Measurements from ENCODE around the gene INSL3.

DNA sequence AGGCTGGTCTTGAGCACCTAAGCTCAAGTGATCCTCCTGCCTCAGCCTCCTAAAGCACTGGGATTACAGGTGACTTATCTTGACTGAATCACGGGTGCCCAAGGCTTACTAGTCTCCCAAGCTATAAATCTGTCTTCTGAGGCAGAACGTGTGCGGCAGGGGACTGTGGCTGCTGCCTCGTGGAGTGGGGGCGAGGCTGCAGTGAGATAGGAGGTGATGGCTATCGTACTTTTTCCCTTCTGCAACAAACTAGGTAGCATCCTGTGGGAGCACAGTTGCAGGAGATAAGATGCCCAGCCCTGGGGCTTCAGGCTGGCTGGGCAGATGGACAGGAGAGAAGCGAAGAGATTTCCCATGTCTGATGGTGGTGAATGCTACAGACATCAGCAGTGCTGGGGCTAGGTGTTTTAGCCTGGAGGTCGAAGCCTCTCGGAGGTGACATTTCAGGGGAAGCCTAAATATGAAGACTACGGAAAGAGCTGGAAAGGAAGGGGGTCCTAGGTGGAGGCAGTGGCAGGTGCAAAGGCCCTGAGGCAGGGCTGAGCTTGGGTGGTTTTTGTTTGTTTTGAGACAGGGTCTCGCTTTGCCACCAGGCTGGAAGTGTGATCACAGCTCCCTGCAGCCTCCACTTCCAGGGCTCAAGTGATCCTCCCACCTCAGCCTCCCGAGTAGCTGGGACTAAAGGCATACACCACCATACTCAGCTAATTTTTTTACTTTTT is 19.0 kb downstream of the INSL3 start:
- TF ChIP-seq, protein P1, sequence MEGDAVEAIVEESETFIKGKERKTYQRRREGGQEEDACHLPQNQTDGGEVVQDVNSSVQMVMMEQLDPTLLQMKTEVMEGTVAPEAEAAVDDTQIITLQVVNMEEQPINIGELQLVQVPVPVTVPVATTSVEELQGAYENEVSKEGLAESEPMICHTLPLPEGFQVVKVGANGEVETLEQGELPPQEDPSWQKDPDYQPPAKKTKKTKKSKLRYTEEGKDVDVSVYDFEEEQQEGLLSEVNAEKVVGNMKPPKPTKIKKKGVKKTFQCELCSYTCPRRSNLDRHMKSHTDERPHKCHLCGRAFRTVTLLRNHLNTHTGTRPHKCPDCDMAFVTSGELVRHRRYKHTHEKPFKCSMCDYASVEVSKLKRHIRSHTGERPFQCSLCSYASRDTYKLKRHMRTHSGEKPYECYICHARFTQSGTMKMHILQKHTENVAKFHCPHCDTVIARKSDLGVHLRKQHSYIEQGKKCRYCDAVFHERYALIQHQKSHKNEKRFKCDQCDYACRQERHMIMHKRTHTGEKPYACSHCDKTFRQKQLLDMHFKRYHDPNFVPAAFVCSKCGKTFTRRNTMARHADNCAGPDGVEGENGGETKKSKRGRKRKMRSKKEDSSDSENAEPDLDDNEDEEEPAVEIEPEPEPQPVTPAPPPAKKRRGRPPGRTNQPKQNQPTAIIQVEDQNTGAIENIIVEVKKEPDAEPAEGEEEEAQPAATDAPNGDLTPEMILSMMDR (IDR thresholded peaks at IDR 0.05) = no peak
- TF ChIP-seq POLR2A (IDR thresholded peaks at IDR 0.05) = no peak
